Liver (tissue), 9 donors: ENCODE results near the gene LYPD3. TPM values are rescaled to one million over a fixed set of nuclear protein-coding genes. Genes with fewer than 3 reads are reported as not detected.

Experiments used
- DNase-seq: peaks from one replicate; pipeline ENCODE4 v3.0.0-alpha.2; 2017; ENCODE audit warnings: low spot score
- H3K27ac ChIP-seq, 2 donors: one replicate each; pipeline ENCODE4 v1.7.0; 2013; ENCODE audit warnings: inconsistent platforms in 2 of 2, low read length in 2 of 2, control low read depth in 1 of 2, low read depth in 1 of 2, mild to moderate bottlenecking in 1 of 2
- H3K27me3 ChIP-seq, 4 donors: one replicate each; pipeline versions ENCODE4 v1.6.1 to v1.7.0; 2013; ENCODE audit warnings: low read length in 3 of 4, inconsistent platforms in 1 of 4, mild to moderate bottlenecking in 1 of 4, moderate library complexity in 1 of 4; ENCODE audit not compliant: control insufficient read depth in 4 of 4, insufficient read depth in 4 of 4
- H3K36me3 ChIP-seq, 4 donors: one replicate each; pipeline versions ENCODE4 v1.6.1 to v1.7.0; 2013; ENCODE audit warnings: low read length in 3 of 4, mild to moderate bottlenecking in 3 of 4, low read depth in 1 of 4, moderate library complexity in 1 of 4; ENCODE audit not compliant: control insufficient read depth in 4 of 4, insufficient read depth in 3 of 4
- H3K4me1 ChIP-seq, 4 donors: one replicate each; pipeline versions ENCODE4 v1.6.1 to v1.7.0; 2013; ENCODE audit warnings: low read length in 3 of 4, mild to moderate bottlenecking in 3 of 4, moderate library complexity in 1 of 4; ENCODE audit not compliant: control insufficient read depth in 4 of 4, insufficient read depth in 4 of 4
- H3K4me3 ChIP-seq, 3 donors: one replicate each; pipeline versions ENCODE4 v1.6.1 to v1.7.0; 2013; ENCODE audit warnings: low read length in 3 of 3, control low read depth in 1 of 3, low read depth in 1 of 3, mild to moderate bottlenecking in 1 of 3
- H3K9ac ChIP-seq, 2 donors: one replicate each; pipeline ENCODE4 v1.7.0; 2013; ENCODE audit warnings: low read length in 2 of 2, mild to moderate bottlenecking in 2 of 2, moderate library complexity in 2 of 2, control low read depth in 1 of 2, low read depth in 1 of 2
- H3K9me3 ChIP-seq, 4 donors: one replicate each; pipeline versions ENCODE4 v1.6.1 to v1.7.0; 2013; ENCODE audit warnings: low read length in 3 of 4; ENCODE audit not compliant: control insufficient read depth in 4 of 4
- EGR1 ChIP-seq, 2 donors: IDR thresholded peaks; 2 replicates each; pipeline ENCODE4 v1.6.1; 2016 to 2018; ENCODE audit warnings: antibody characterized with exemption in 2 of 2, low read depth in 2 of 2
- FOXA1 ChIP-seq: IDR thresholded peaks from 2 replicates; pipeline ENCODE4 v1.6.1; 2016; ENCODE audit warnings: antibody characterized with exemption
- FOXA2 ChIP-seq: IDR thresholded peaks from 2 replicates; pipeline ENCODE4 v1.6.1; 2016; ENCODE audit warnings: antibody characterized with exemption
- GABPA ChIP-seq, 2 donors: IDR thresholded peaks in 1 of 2; conservative IDR thresholded peaks in 1 of 2; 2 replicates each; pipeline ENCODE4 v1.6.1; 2016; ENCODE audit warnings: antibody characterized with exemption in 2 of 2, mild to moderate bottlenecking in 1 of 2, moderate library complexity in 1 of 2
- HNF4A ChIP-seq, 2 donors: conservative IDR thresholded peaks; 2 replicates each; pipeline ENCODE4 v1.6.1; 2016; ENCODE audit warnings: antibody characterized with exemption in 2 of 2, mild to moderate bottlenecking in 2 of 2
- HNF4G ChIP-seq: IDR thresholded peaks from 2 replicates; pipeline ENCODE4 v1.6.1; 2016; ENCODE audit warnings: antibody characterized with exemption
- JUND ChIP-seq, 2 donors: IDR thresholded peaks; 2 replicates each; pipeline ENCODE4 v1.6.1; 2016; ENCODE audit warnings: antibody characterized with exemption in 2 of 2
- NR2F2 ChIP-seq: IDR thresholded peaks from 2 replicates; pipeline ENCODE4 v1.6.1; 2016; ENCODE audit warnings: antibody characterized with exemption
- RAD21 ChIP-seq, 2 donors: IDR thresholded peaks; 2 replicates each; pipeline ENCODE4 v1.6.1; 2016; ENCODE audit warnings: antibody characterized with exemption in 2 of 2, mild to moderate bottlenecking in 2 of 2
- RXRA ChIP-seq, 2 donors: IDR thresholded peaks; 2 replicates each; pipeline ENCODE4 v1.6.1; 2017 to 2018; ENCODE audit warnings: antibody characterized with exemption in 2 of 2, mild to moderate bottlenecking in 1 of 2
- SP1 ChIP-seq: IDR thresholded peaks from 2 replicates; pipeline ENCODE4 v1.6.1; 2018; ENCODE audit warnings: antibody characterized with exemption, mild to moderate bottlenecking
- TAF1 ChIP-seq: conservative IDR thresholded peaks from 2 replicates; pipeline ENCODE4 v1.6.1; 2016; ENCODE audit warnings: antibody characterized with exemption, mild to moderate bottlenecking
- YY1 ChIP-seq: IDR thresholded peaks from 2 replicates; pipeline ENCODE4 v1.6.1; 2016; ENCODE audit warnings: antibody characterized with exemption, mild to moderate bottlenecking
- WGBS: extraction: QIAGEN DNeasy Blood & Tissue Kit; methylation state at CpG from one replicate; pipeline ENCODE4 v1.1.7; 2013; 5-methylcytosine and 5-hydroxymethylcytosine counted together
- polyA plus RNA-seq, 2 donors: library from polyadenylated mRNA; stranded (reverse) in 1 of 2; unstranded in 1 of 2; fragments of 200-250 nt in 1 of 2; fragments of >200 nt in 1 of 2; fragmentation: Nextera tagmentation in 1 of 2; extraction: Ambion mirVana in 1 of 2; gene quantifications; one replicate each; pipeline versions ENCODE4 v1.2.1 to v1.2.3, GENCODE V29; 2013 to 2015
- total RNA-seq, 2 donors: library from RNA; depleted of rRNA; stranded (reverse); fragments of >200 nt; gene quantifications; one replicate each; pipeline ENCODE4 v1.2.3, GENCODE V29; 2014
- TF ChIP-seq, protein P1 (sequence below): IDR thresholded peaks from 2 replicates; pipeline ENCODE4 v1.6.1; 2016; ENCODE audit warnings: antibody characterized with exemption
- TF ChIP-seq, protein P2 (sequence below): IDR thresholded peaks from 2 replicates; pipeline ENCODE4 v1.6.1; 2016; ENCODE audit warnings: antibody characterized with exemption
- TF ChIP-seq, protein P3 (sequence below): IDR thresholded peaks from 2 replicates; pipeline ENCODE4 v1.6.1; 2016; ENCODE audit warnings: antibody characterized with exemption
- TF ChIP-seq, protein P4 (sequence below): IDR thresholded peaks from 2 replicates; pipeline ENCODE4 v1.6.1; 2016; ENCODE audit warnings: antibody characterized with exemption, mild to moderate bottlenecking
- TF ChIP-seq, protein P5 (sequence below): fragments of 150-350 bp; IDR thresholded peaks from 2 replicates; pipeline ENCODE4 v1.5.1; 2017; ENCODE audit warnings: improper control_type of control experiment, low read depth, low read length; ENCODE audit not compliant: missing input control
- donor health status: healthy.
- donor health status: healthy.
- donor health status: healthy.
- donor health status: healthy.
- donor health status: healthy.

Gene LYPD3
- total and polyA plus RNA-seq, 4 donors, result 0.08 to 0.38 (median 0.18) TPM

DNA sequence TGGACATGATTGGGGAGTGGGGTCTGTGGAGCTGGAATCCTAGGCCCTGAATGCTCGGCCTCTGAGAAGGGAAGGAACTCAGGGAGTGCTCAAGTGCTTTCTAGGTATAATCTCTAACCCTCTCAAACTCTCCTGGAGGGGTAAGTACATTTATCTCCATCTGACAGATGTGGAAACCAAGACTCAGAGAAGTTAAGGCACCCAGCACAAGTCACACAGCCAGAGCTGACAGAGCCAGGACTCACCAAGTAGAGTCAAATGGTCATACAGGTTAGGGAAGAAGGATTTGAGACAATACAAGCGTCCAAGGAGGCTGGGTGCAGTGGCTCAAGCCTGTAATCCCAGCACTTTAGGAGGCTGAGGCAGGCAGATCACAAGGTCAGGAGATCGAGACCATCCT is 12.9 kb upstream of the LYPD3 start:
- Histone ChIP-seq H3K27ac (no peak overlapping the region), H3K36me3 (peaks cover 0 to 21% (median 8%) of the 10 kb centered on the region in 4 donors), H3K4me3 (no peak overlapping the region), H3K9ac (no peak overlapping the region), H3K27me3 (no peaks in the 10 kb centered on the region), H3K9me3 (no peaks in the 10 kb centered on the region), H3K4me1 (peaks cover 0 to 4% (median 2%) of the 10 kb centered on the region in 4 donors)
- no peak for TF ChIP-seq RAD21 (IDR thresholded peaks at IDR 0.05)
- no peak for TF ChIP-seq JUND (IDR thresholded peaks at IDR 0.05)
- no peak for TF ChIP-seq HNF4A (conservative IDR thresholded peaks at IDR 0.05)
- TF ChIP-seq GABPA (IDR thresholded peaks at IDR 0.05 in 1 of 2, conservative IDR thresholded peaks at IDR 0.05 in 1 of 2), result no peak
- DNase-seq, result no peak
- WGBS, result 97% methylated on average over 3 of the region's 3 CpGs

DNA sequence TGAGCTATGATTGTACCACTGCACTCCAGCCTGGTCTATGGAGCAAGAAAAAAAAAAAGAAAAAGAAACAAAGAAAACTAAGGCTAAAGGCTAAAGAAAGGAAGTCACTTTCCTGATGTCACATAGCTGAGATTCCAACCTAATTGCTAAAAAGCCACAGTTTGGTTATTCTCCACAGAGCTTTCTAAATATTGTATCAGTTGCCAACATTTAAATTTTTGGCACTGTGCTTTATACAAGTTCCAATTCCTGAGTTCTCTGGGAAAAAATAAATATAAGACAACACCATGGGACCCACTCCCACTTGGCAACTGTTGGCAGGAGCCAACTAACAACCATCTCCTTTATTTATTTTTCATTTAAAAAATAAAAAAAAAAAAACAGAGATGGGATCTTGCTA is 11.2 kb upstream of the LYPD3 start:
- Histone ChIP-seq H3K4me3 (no peak overlapping the region), H3K36me3 (peaks cover 0 to 21% (median 8%) of the 10 kb centered on the region in 4 donors), H3K9me3 (no peaks in the 10 kb centered on the region), H3K4me1 (peaks cover 0 to 4% (median 2%) of the 10 kb centered on the region in 4 donors), H3K27me3 (no peaks in the 10 kb centered on the region), H3K27ac (no peak overlapping the region), H3K9ac (no peak overlapping the region)
- TF ChIP-seq NR2F2, result peak; percentile 51
- TF ChIP-seq, protein P1, sequence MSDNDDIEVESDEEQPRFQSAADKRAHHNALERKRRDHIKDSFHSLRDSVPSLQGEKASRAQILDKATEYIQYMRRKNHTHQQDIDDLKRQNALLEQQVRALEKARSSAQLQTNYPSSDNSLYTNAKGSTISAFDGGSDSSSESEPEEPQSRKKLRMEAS, result no peak
- DNase-seq, result no peak

DNA sequence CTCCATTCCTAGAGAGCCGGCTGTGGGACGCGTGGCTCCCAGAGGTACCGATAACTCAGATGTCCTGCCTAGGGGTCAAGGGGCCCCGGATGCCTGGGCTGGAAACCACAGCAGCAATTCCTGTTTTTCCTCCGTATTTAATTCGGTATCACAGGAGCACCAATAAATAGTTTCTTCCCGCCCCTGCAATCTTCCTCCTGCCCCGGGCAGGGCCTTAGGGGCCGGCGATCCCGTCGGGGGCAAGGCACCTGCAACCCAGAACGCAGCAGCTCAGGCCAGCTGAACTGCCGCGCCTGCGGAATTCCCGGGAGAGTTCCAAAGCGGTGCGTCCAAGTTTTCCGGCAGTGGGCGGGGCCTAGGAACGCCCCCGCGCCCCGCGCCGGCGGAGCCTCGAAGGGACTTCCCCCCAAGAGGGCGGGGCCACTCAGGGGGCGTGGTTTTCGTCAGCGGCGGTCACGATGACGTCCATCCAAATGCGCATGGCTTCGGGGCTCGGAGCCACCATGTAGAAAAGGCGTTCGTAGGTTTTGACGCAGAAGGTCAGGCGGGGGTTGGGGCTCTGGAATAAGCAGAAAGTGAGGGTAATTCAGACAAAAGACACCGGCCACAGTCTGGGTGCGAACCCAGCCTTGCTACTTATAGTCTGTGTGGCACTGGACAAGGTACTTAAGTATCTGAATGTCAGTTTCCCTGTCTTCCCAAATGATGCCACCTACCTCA is 9.7 kb upstream of the LYPD3 start:
- 16% methylated on average over 46 of the region's 46 CpGs for WGBS
- Histone ChIP-seq H3K36me3 (peaks cover 0 to 12% (median 8%) of the 10 kb centered on the region in 4 donors), H3K4me3 (peak overlapping the region in 2 of 3 donors; percentile 2 to 16), H3K9ac (peak overlapping the region; percentile 48 to 59), H3K9me3 (no peaks in the 10 kb centered on the region), H3K27ac (peak overlapping the region; percentile 65 to 80), H3K27me3 (no peaks in the 10 kb centered on the region), H3K4me1 (peaks cover 0 to 4% (median 2%) of the 10 kb centered on the region in 4 donors)
- DNase-seq, result peak; percentile 94
- TF ChIP-seq SP1 (peak; percentile 78), YY1 (peak; percentile 65), TAF1 (no peak), HNF4G (no peak), FOXA2 (no peak), HNF4A (conservative IDR thresholded peaks at IDR 0.05) (peak in 1 of 2 donors; percentile 21), NR2F2 (peak; percentile 66), GABPA (IDR thresholded peaks at IDR 0.05 in 1 of 2, conservative IDR thresholded peaks at IDR 0.05 in 1 of 2) (peak in 1 of 2 donors; percentile 25), JUND (IDR thresholded peaks at IDR 0.05) (peak in 1 of 2 donors; percentile 49), RXRA (IDR thresholded peaks at IDR 0.05) (peak in 1 of 2 donors; percentile 20), EGR1 (IDR thresholded peaks at IDR 0.05; ENCODE audit: low read depth in 2 of 2) (peak; percentile 99 to 100), FOXA1 (no peak), RAD21 (IDR thresholded peaks at IDR 0.05) (peak; percentile 16 to 30)
- TF ChIP-seq, protein P1, result peak; percentile 61
- TF ChIP-seq, protein P2, sequence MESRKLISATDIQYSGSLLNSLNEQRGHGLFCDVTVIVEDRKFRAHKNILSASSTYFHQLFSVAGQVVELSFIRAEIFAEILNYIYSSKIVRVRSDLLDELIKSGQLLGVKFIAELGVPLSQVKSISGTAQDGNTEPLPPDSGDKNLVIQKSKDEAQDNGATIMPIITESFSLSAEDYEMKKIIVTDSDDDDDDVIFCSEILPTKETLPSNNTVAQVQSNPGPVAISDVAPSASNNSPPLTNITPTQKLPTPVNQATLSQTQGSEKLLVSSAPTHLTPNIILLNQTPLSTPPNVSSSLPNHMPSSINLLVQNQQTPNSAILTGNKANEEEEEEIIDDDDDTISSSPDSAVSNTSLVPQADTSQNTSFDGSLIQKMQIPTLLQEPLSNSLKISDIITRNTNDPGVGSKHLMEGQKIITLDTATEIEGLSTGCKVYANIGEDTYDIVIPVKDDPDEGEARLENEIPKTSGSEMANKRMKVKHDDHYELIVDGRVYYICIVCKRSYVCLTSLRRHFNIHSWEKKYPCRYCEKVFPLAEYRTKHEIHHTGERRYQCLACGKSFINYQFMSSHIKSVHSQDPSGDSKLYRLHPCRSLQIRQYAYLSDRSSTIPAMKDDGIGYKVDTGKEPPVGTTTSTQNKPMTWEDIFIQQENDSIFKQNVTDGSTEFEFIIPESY, result peak; percentile 87
- TF ChIP-seq, protein P3, sequence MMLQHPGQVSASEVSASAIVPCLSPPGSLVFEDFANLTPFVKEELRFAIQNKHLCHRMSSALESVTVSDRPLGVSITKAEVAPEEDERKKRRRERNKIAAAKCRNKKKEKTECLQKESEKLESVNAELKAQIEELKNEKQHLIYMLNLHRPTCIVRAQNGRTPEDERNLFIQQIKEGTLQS, result no peak
- TF ChIP-seq, protein P4, sequence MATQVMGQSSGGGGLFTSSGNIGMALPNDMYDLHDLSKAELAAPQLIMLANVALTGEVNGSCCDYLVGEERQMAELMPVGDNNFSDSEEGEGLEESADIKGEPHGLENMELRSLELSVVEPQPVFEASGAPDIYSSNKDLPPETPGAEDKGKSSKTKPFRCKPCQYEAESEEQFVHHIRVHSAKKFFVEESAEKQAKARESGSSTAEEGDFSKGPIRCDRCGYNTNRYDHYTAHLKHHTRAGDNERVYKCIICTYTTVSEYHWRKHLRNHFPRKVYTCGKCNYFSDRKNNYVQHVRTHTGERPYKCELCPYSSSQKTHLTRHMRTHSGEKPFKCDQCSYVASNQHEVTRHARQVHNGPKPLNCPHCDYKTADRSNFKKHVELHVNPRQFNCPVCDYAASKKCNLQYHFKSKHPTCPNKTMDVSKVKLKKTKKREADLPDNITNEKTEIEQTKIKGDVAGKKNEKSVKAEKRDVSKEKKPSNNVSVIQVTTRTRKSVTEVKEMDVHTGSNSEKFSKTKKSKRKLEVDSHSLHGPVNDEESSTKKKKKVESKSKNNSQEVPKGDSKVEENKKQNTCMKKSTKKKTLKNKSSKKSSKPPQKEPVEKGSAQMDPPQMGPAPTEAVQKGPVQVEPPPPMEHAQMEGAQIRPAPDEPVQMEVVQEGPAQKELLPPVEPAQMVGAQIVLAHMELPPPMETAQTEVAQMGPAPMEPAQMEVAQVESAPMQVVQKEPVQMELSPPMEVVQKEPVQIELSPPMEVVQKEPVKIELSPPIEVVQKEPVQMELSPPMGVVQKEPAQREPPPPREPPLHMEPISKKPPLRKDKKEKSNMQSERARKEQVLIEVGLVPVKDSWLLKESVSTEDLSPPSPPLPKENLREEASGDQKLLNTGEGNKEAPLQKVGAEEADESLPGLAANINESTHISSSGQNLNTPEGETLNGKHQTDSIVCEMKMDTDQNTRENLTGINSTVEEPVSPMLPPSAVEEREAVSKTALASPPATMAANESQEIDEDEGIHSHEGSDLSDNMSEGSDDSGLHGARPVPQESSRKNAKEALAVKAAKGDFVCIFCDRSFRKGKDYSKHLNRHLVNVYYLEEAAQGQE, result peak; percentile 47
- TF ChIP-seq, protein P5, sequence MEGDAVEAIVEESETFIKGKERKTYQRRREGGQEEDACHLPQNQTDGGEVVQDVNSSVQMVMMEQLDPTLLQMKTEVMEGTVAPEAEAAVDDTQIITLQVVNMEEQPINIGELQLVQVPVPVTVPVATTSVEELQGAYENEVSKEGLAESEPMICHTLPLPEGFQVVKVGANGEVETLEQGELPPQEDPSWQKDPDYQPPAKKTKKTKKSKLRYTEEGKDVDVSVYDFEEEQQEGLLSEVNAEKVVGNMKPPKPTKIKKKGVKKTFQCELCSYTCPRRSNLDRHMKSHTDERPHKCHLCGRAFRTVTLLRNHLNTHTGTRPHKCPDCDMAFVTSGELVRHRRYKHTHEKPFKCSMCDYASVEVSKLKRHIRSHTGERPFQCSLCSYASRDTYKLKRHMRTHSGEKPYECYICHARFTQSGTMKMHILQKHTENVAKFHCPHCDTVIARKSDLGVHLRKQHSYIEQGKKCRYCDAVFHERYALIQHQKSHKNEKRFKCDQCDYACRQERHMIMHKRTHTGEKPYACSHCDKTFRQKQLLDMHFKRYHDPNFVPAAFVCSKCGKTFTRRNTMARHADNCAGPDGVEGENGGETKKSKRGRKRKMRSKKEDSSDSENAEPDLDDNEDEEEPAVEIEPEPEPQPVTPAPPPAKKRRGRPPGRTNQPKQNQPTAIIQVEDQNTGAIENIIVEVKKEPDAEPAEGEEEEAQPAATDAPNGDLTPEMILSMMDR, result no peak
